ENCODE results near the gene CLHC1.

DNA sequence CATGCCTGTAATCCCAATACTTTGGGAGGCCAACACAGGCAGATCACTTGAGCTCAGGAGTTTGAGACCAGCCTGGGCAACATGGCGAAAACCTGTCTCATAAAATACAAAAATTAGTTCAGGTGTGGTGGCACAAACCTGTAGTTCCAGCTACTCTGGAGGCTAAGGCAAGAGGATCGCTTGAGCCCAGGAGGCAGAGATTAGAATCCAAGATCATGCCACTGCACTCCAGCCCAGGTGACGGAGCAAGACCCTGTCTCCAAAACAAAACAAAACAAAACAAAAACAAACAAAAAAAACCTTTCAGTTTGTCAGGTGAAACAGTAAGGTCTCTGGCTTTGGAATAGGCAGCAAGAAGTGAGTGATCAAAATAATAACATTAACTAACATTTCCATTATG is 84.6 kb downstream of the CLHC1 start:
- TF ChIP-seq EZH2 (IDR thresholded peaks at IDR 0.05; ENCODE audit: insufficient read depth, poor library complexity, severe bottlenecking) (no peak), EZH2phosphoT487 (IDR thresholded peaks at IDR 0.05; ENCODE audit: insufficient read depth, low read depth) (no peak)

Measured in GM23248 (cell line).